Activated naive CD4-positive, alpha-beta T cell treated with anti-CD3 and anti-CD28 coated beads, Interleukin-2, amount 50 U/mL, for 72 hours (primary cell): ENCODE measurements around the gene TRAT1. TPM values are rescaled to one million over a fixed set of nuclear protein-coding genes. Genes with fewer than 3 reads are reported as not detected.
"Not testable (repeated sequence)": the region's sequence is repeated elsewhere in the genome, so short reads cannot be mapped to it uniquely, and the experiment has no call there.

Experiments used
- ATAC-seq, 2 donors: fragments of 150-1000 bp; cut with Tn5 transposase; 2 replicates each; pipeline ENCODE4 v1.10.0; 2021; ENCODE audit warnings: mild to moderate bottlenecking in 2 of 2, moderate library complexity in 2 of 2
- DNase-seq, 2 donors: peaks; one replicate each; pipeline ENCODE4 v3.0.0; 2021 to 2022; ENCODE audit warnings: low spot score in 2 of 2
- H3K27ac Mint-ChIP-seq, 2 donors: one replicate each; pipeline ENCODE4 v1.8.0; 2022; ENCODE audit warnings: mild to moderate bottlenecking in 2 of 2, mixed read lengths in 2 of 2
- H3K36me3 Mint-ChIP-seq, 2 donors: one replicate each; pipeline ENCODE4 v1.8.0; 2022; ENCODE audit warnings: mixed read lengths in 2 of 2
- H3K9me3 Mint-ChIP-seq, 2 donors: one replicate each; pipeline ENCODE4 v1.8.0; 2022; ENCODE audit warnings: mixed read lengths in 2 of 2
- total RNA-seq, 2 donors: library from RNA; stranded (reverse); gene quantifications; one replicate each; pipeline ENCODE4 v1.2.3, GENCODE V29; 2022

The TRAT1 gene, protein sequence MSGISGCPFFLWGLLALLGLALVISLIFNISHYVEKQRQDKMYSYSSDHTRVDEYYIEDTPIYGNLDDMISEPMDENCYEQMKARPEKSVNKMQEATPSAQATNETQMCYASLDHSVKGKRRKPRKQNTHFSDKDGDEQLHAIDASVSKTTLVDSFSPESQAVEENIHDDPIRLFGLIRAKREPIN
- 10 to 100 TPM; 11.8 to 25.9 TPM for total RNA-seq

GRCh38 chr3:108822123-108822897 is at the start of gene TRAT1:
TSS of gene TRAT1 (plus strand) at chr3:108822786. CDS start at chr3:108822928, 142 bp downstream.
- ATAC-seq (peak; percentile 13 to 34), DNase-seq (no peak)
- Mint-ChIP-seq H3K27ac (peak within 1 kb of the TSS; percentile 90 to 95), H3K9me3 (no peaks in the 10 kb centered on the region), H3K36me3 (peaks cover 11 to 13% of the 10 kb centered on the region in 2 donors)

DNA sequence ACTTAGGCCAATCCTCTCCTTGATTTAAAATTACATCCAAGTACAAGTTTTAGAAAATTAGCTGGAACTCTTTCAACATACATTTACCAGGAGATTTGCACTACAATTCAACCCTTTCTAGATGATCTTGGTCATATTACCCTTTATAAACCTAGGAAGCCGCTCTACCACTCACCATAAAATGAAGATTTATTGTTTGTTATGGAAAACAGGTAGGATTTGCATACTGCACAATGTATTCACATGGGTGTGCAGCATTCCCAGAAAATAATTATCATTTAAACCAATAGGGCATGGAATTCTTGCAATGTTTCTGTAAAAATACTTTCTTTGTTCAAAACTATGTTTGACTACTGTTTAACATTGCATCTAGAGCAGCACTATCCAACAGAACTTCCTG is 46.9 kb upstream of the TRAT1 start:
- peaks cover 0 to 6% of the 10 kb centered on the region in 2 donors for H3K36me3 Mint-ChIP-seq

DNA sequence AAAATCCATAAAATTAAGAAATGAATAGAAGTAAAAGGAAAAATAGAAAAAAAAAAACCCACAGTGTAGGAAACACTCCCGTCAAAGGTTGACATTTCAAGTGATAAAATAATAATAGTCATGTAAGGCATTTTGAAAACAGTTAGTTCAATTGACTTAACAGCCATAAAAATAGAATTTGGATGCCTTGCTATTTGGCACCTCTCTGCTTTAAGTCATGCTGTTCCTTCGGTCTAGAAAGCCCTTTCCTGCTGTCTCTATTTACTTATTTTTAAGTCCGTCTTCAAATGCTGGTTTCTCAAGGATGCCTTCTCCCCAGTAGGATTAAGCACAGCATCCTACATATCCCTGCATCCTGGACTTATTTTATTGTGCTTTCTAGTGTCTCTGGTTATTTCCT is 43.1 kb upstream of the TRAT1 start:
- Mint-ChIP-seq H3K27ac (no peak overlapping the region), H3K9me3 (peaks cover 3 to 12% of the 10 kb centered on the region in 2 donors), H3K36me3 (peaks cover 0 to 6% of the 10 kb centered on the region in 2 donors)
- DNase-seq, result no peak
- ATAC-seq, result no peak

More for the DNA sequence above, 46.9 kb upstream of the TRAT1 start:
- peaks cover 3 to 15% of the 10 kb centered on the region in 2 donors for H3K9me3 Mint-ChIP-seq
- DNase-seq, result no peak
- H3K27ac Mint-ChIP-seq, result no peak overlapping the region
- ATAC-seq, result no peak

- no peak for DNase-seq
- Mint-ChIP-seq H3K27ac (peak overlapping the region in 1 of 2 donors; percentile 73), H3K9me3 (peaks cover 3 to 12% of the 10 kb centered on the region in 2 donors), H3K36me3 (peaks cover 0 to 6% of the 10 kb centered on the region in 2 donors)
- peak in 1 of 2 donors; percentile 53 for ATAC-seq
These were observed 42.4 kb upstream of the TRAT1 start for GRCh38 chr3:108780235-108780634.

DNA sequence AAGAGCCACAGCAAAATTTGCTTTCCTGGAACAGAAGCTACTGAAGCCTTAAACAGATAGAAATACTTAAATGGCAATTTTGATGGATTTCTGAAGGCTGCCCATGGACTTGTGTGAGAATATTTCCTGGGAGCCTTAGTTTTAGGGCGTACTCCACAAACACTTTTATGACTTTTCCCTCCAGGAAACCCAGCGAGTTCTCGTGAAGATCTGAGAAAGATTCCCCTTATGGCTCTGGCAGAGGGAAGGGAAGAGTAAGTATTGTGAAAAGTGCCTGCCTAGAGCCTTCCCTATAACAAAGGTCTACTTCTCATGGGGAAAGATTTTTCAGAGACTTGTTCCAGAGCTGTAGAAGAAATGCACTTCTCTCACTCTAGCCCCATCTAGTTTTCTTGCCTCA is 31.1 kb upstream of the TRAT1 start:
- no peaks in the 10 kb centered on the region for H3K36me3 Mint-ChIP-seq
- H3K9me3 Mint-ChIP-seq, result no peaks in the 10 kb centered on the region
- DNase-seq, result no peak
- no peak for ATAC-seq
- H3K27ac Mint-ChIP-seq, result no peak overlapping the region

DNA sequence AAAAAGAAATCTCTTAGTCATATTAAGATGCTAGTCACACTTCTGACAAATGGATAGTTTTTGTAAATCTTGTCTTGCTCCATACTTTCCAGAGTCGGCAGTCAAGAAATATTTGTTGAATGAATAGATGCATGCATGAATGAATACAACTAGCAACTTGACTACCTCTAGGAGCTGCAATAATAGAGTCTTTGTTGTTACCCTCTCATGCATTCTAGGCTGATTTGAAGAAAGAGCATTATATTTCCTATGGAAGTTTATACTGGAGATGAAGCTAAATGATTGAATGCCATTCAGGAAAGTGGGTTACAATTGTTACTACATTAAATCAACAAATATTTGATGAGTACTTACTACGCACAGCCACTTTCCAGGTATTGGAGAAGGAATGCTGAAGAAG is 18.1 kb upstream of the TRAT1 start:
- Mint-ChIP-seq H3K36me3 (peaks cover 23 to 29% of the 10 kb centered on the region in 2 donors), H3K27ac (no peak overlapping the region), H3K9me3 (peaks cover 18 to 31% of the 10 kb centered on the region in 2 donors)
- ATAC-seq (no peak), DNase-seq (no peak)

- no peak for DNase-seq
- H3K9me3 Mint-ChIP-seq, result peaks cover 18 to 31% of the 10 kb centered on the region in 2 donors
- peaks cover 23 to 29% of the 10 kb centered on the region in 2 donors for H3K36me3 Mint-ChIP-seq
- no peak for ATAC-seq
- H3K27ac Mint-ChIP-seq, result peak overlapping the region; percentile 1 to 42
These were observed 17.6 kb upstream of the TRAT1 start for GRCh38 chr3:108804966-108805365.

DNA sequence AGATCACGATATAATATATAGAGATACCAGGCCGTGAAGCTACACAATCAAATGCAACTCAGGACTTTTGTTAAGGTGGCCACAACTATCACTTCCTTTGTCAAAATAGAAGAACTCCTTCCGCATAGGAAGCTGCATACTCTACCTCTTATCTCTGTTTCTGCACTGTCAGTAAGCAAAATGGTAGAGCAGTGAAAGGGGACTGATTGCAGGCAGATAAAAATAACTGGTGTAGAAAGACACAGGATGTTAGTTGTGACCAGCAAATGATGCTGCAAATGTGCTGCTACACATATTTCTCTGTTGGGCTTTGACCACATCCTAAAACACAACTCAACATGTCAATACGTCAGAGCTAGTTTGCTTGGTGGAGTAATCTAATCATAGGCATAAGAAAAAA is 16.3 kb upstream of the TRAT1 start:
- no peak for DNase-seq
- Mint-ChIP-seq H3K9me3 (peaks cover 10 to 22% of the 10 kb centered on the region in 2 donors), H3K27ac (peak overlapping the region in 1 of 2 donors; percentile 42), H3K36me3 (peaks cover 13 to 22% of the 10 kb centered on the region in 2 donors)
- peak; percentile 81 to 89 for ATAC-seq

- Mint-ChIP-seq H3K27ac (peak overlapping the region in 1 of 2 donors; percentile 84), H3K36me3 (peaks cover 4 to 14% of the 10 kb centered on the region in 2 donors), H3K9me3 (no peaks in the 10 kb centered on the region)
- DNase-seq, result peak in 1 of 2 donors; percentile 49
- peak; percentile 88 to 94 for ATAC-seq
These were observed 4.2 kb upstream of the TRAT1 start for GRCh38 chr3:108818404-108818803.

- H3K9me3 Mint-ChIP-seq, result no peaks in the 10 kb centered on the region
- peaks cover 13 to 14% of the 10 kb centered on the region in 2 donors for H3K36me3 Mint-ChIP-seq
- no peak for DNase-seq
- peak overlapping the region; percentile 90 to 93 for H3K27ac Mint-ChIP-seq
- ATAC-seq, result peak in 1 of 2 donors; percentile 44
These were observed 2.0 kb upstream of the TRAT1 start for GRCh38 chr3:108820586-108820985.

- H3K36me3 Mint-ChIP-seq, result peaks cover 11 to 13% of the 10 kb centered on the region in 2 donors
- H3K27ac Mint-ChIP-seq, result peak overlapping the region; percentile 37 to 90
These were observed 641 bp downstream of the TRAT1 start for GRCh38 chr3:108823227-108823626.

DNA sequence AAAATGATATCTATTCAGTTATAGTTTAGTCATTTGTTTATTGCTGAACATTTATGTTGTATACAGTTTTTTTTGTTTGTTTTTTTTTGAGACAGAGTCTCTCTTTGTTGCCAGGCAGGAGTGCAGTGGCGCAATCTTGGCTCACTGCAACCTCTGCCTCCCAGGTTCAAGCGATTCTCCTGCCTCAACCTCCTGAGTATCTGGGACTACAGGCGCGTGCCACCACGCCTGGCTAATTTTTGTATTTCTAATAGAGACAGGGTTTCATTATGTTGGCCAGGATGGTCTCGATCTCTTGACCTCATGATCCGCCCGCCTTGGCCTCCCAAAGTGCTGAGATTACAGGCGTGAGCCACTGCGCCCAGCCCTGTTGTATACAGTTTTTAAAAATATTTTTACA is 1.2 kb downstream of the TRAT1 start:
- Mint-ChIP-seq H3K36me3 (peaks cover 13 to 16% of the 10 kb centered on the region in 2 donors), H3K27ac (peak overlapping the region; percentile 69 to 90)
- not testable (repeated sequence) for H3K9me3 Mint-ChIP-seq, DNase-seq
- ATAC-seq, result peak in 1 of 2 donors; percentile 5

More at GRCh38 chr3:108823227-108823626, 641 bp downstream of the TRAT1 start:
- ATAC-seq (no peak), DNase-seq (no peak)
- no peaks in the 10 kb centered on the region for H3K9me3 Mint-ChIP-seq

- peaks cover 13 to 32% of the 10 kb centered on the region in 2 donors for H3K36me3 Mint-ChIP-seq
- no peak for DNase-seq
- peak; percentile 16 to 51 for ATAC-seq
- no peaks in the 10 kb centered on the region for H3K9me3 Mint-ChIP-seq
- peak overlapping the region; percentile 90 for H3K27ac Mint-ChIP-seq
These were observed 4.0 kb downstream of the TRAT1 start for GRCh38 chr3:108826309-108827187.

DNA sequence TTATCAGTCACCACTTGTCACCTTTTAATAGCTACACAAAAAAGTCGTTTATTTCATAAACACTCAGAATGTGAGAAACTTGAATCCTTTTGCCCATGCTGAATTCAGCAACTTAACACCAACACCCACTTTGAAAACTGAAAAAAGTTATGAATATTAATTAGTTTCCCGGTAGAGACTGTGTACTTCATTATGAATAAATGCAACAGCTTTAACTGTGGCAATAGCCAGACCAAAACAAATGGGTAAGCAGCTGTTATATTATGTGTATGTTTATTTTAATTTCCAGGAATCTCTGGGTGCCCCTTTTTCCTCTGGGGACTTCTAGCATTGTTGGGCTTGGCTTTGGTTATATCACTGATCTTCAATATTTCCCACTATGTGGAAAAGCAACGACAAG is 7.8 kb downstream of the TRAT1 start:
- H3K27ac Mint-ChIP-seq, result peak overlapping the region in 1 of 2 donors; percentile 90

GRCh38 chr3:108830991-108831614 is 8.5 kb downstream of the TRAT1 start:
- DNase-seq (no peak), ATAC-seq (no peak)
- Mint-ChIP-seq H3K9me3 (no peaks in the 10 kb centered on the region), H3K36me3 (peaks cover 7 to 35% of the 10 kb centered on the region in 2 donors), H3K27ac (peak overlapping the region; percentile 10 to 90)

More for the DNA sequence above, 7.8 kb downstream of the TRAT1 start:
- no peak for DNase-seq
- no peak for ATAC-seq
- Mint-ChIP-seq H3K9me3 (no peaks in the 10 kb centered on the region), H3K36me3 (peaks cover 7 to 35% of the 10 kb centered on the region in 2 donors)

DNA sequence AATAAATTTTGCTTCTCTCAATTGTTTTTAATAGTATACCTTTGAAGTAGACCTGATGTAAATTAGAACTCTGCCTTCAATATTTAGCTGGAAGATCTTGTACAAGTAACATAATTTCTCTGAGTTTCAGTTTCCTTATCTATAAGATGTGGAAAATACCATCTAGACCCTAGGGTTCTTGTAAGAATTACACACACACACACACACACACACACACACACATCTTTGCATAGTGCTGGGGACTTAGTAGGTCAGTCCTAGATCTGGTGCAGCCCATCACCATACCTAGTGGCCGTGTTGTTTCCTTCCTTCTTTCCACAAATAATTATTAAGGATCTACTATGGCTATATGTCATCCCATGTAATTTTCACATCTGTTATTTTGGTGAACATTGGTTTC is 11.0 kb downstream of the TRAT1 start:
- Mint-ChIP-seq H3K9me3 (no peaks in the 10 kb centered on the region), H3K36me3 (peaks cover 7 to 31% of the 10 kb centered on the region in 2 donors), H3K27ac (peak overlapping the region; percentile 97 to 99)
- peak in 1 of 2 donors; percentile 25 for ATAC-seq
- no peak for DNase-seq
